Gastroesophageal sphincter (tissue), 4 donors: ENCODE data around the gene RNF213. TPM values are rescaled to one million over a fixed set of nuclear protein-coding genes. Genes with fewer than 3 reads are reported as not detected.
A peak's percentile ranks its signal among the peaks of the same experiment; 100 is the strongest.

Source experiments
- ATAC-seq: fragments of 150-250 bp; one replicate; pipeline ENCODE4 v1.9.1; 2016; ENCODE audit warnings: mild to moderate bottlenecking, moderate library complexity
- H3K27ac ChIP-seq, 4 donors: fragments of 200-600 bp; sonication (generic) in 3 of 4; 1 replicate in 3 of 4; 2 replicates in 1 of 4; pipeline ENCODE4 v1.5.1; 2016 to 2019
- H3K27me3 ChIP-seq: fragments of 200-600 bp; sonication (generic); one replicate; pipeline ENCODE4 v1.5.1; 2019
- H3K36me3 ChIP-seq, 2 donors: fragments of 200-600 bp; sonication (generic); one replicate each; pipeline ENCODE4 v1.5.1; 2019; ENCODE audit warnings: control low read depth in 1 of 2
- H3K4me1 ChIP-seq, 3 donors: fragments of 200-600 bp; sonication (generic); 1 replicate in 2 of 3; 2 replicates in 1 of 3; pipeline ENCODE4 v1.5.1; 2016 to 2019; ENCODE audit warnings: control low read depth in 2 of 3
- H3K4me3 ChIP-seq, 2 donors: fragments of 200-600 bp; sonication (generic); one replicate each; pipeline ENCODE4 v1.5.1; 2019; ENCODE audit warnings: mild to moderate bottlenecking in 1 of 2, moderate library complexity in 1 of 2
- H3K9me3 ChIP-seq, 3 donors: fragments of 200-600 bp; sonication (generic); one replicate each; pipeline ENCODE4 v1.5.1; 2017 to 2019; ENCODE audit warnings: control low read depth in 2 of 3
- CTCF ChIP-seq, 4 experiments: fragments of 200-600 bp in 2 of 4; fragments of 450-650 bp in 2 of 4; sonication (generic) in 1 of 4; IDR thresholded peaks; one replicate each; pipeline ENCODE4 v1.5.1; 2017 to 2019; ENCODE audit warnings: antibody characterized with exemption in 4 of 4, mild to moderate bottlenecking in 2 of 4, moderate library complexity in 2 of 4
- EP300 ChIP-seq: sonication (generic); formaldehyde crosslinking; IDR thresholded peaks from one replicate; pipeline ENCODE4 v1.6.1; 2017; ENCODE audit warnings: antibody characterized with exemption, mild to moderate bottlenecking
- POLR2A ChIP-seq, 2 donors: fragments of 450-650 bp; IDR thresholded peaks; one replicate each; pipeline ENCODE4 v1.6.1; 2017; ENCODE audit warnings: antibody characterized with exemption in 2 of 2, mild to moderate bottlenecking in 2 of 2, moderate library complexity in 1 of 2
- POLR2AphosphoS5 ChIP-seq: sonication (generic); formaldehyde crosslinking; IDR thresholded peaks from one replicate; pipeline ENCODE4 v1.6.1; 2017; ENCODE audit warnings: antibody characterized with exemption
- WGBS, 2 donors: methylation state at CpG; one replicate each; pipeline ENCODE4 v1.1.5; 2018; ENCODE audit warnings: low coverage in 1 of 2; 5-methylcytosine and 5-hydroxymethylcytosine counted together
- total RNA-seq, 4 donors: library from RNA; depleted of rRNA; stranded (reverse); fragments of >200 nt; gene quantifications; one replicate each; pipeline ENCODE4 v1.1.0, GENCODE V29; 2016

Gene RNF213
- total RNA-seq, 4 donors from 2014 or later: 59.2 to 87.6 (median 67.8) TPM

DNA sequence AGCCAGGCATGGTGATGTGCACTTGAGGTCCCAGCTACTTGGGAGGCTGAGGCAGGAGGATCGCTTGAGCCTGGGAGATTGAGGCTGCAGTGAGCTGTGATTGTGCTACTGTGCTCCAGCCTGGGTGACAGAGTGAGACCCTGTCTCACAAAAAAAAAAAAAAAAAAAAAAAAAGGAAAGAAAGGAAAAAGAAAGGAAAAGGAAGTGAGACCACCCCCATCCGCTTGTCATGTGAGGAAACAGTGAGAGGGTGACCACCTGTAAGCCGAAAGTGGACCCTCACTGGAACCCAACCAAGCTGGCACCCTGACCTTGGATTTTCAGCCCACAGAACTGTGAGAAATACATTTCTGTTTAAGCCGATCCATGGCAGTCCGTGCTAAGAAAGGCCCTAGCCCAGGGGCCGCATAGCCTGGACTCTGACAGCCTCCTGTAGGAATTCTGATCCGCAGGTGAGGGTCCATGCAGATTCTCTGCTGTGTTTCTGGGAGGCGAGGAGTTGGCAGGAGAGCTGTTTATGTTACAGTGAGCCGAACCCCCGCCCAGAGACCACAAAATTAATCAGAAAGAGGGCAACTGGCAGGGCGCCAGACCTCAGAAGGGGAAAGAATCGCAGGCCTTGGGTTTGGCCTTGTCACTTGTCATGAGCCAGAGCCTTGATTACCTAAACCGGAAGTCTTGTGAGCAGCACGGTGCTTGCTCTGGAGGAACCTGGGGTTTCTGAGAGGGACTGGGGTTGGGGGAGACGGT lies 41.5 kb upstream of the RNF213 start:
- peak; percentile 35 for ATAC-seq
- peaks cover 0 to 54% of the 10 kb centered on the region in 2 donors for H3K36me3 ChIP-seq
- 41 to 71% methylated on average over 6 to 7 of the region's 15 CpGs for WGBS, 2 donors

DNA sequence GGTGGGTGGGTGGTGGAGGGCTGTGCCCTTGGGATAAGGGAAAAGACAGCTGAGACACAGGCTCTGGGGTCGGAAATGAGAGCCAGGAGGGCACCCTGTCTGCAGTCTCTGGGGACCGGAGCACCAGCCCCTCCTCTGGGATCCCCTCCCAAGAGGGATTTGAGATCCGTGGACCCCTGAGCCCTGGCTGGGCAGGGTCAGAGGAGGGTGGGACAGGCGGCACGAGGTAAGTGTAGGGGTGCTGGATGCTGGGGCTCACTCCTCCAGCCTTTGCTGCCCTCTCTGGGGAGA lies 40.9 kb upstream of the RNF213 start:
- no CpG with 5 or more reads among the region's 5 CpGs for WGBS, 2 donors
- Histone ChIP-seq H3K36me3 (peaks cover 0 to 49% of the 10 kb centered on the region in 2 donors), H3K9me3 (no peaks in the 10 kb centered on the region), H3K27me3 (no peaks in the 10 kb centered on the region), H3K4me3 (peak overlapping the region; percentile 96 to 100), H3K27ac (peak overlapping the region; percentile 54 to 89 (median 86)), H3K4me1 (peaks cover 0 to 49% (median 10%) of the 10 kb centered on the region in 3 donors)
- no peak for TF ChIP-seq POLR2A (IDR thresholded peaks at IDR 0.05)
- no peak for TF ChIP-seq POLR2AphosphoS5
- no peak for TF ChIP-seq EP300
- no peak for TF ChIP-seq CTCF (IDR thresholded peaks at IDR 0.05)
- ATAC-seq: no peak

More for the DNA sequence above, 41.5 kb upstream of the RNF213 start:
- Histone ChIP-seq H3K27ac (peak overlapping the region; percentile 54 to 89 (median 86)), H3K4me1 (peaks cover 0 to 49% (median 10%) of the 10 kb centered on the region in 3 donors), H3K9me3 (no peaks in the 10 kb centered on the region), H3K4me3 (peak overlapping the region; percentile 96 to 100), H3K27me3 (no peaks in the 10 kb centered on the region)
- TF ChIP-seq CTCF (IDR thresholded peaks at IDR 0.05): no peak
- no peak for TF ChIP-seq EP300
- TF ChIP-seq POLR2A (IDR thresholded peaks at IDR 0.05): no peak
- peak; percentile 49 for TF ChIP-seq POLR2AphosphoS5

GRCh38 chr17:80220054-80220735 lies 40.5 kb upstream of the RNF213 start, which contains the start of the genes SGSH and SLC26A11:
TSS of gene SGSH (minus strand) at chr17:80220333. CDS start at chr17:80220313, 20 bp downstream.
TSS of gene SLC26A11 (plus strand) at chr17:80220427. CDS start at chr17:80221561, 1,134 bp downstream.
- peak; percentile 85 for ATAC-seq
- no CpG with 5 or more reads among the region's 77 CpGs for WGBS, 2 donors
- Histone ChIP-seq H3K27me3 (no peaks in the 10 kb centered on the region), H3K36me3 (peaks cover 0 to 49% of the 10 kb centered on the region in 2 donors), H3K27ac (peak within 1 kb of the TSS; percentile 54 to 89 (median 86)), H3K9me3 (no peaks in the 10 kb centered on the region), H3K4me3 (peak within 1 kb of the TSS; percentile 96 to 100), H3K4me1 (peaks cover 0 to 49% (median 10%) of the 10 kb centered on the region in 3 donors)
- no peak for TF ChIP-seq EP300
- TF ChIP-seq POLR2A (IDR thresholded peaks at IDR 0.05): peak; percentile 36 to 46
- TF ChIP-seq CTCF (IDR thresholded peaks at IDR 0.05): peak in 1 of 4 experiments; percentile 23
- peak; percentile 24 for TF ChIP-seq POLR2AphosphoS5

GRCh38 chr17:80220736-80221215 lies 39.9 kb upstream of the RNF213 start:
- ATAC-seq: peak; percentile 64
- 0% methylated on average over 1 of the region's 41 CpGs; no CpG with 5 or more reads in 1 of the 2 donors for WGBS, 2 donors
- H3K36me3 ChIP-seq: peaks cover 0 to 49% of the 10 kb centered on the region in 2 donors
- peak overlapping the region; percentile 54 to 89 (median 86) for H3K27ac ChIP-seq
- peaks cover 0 to 49% (median 10%) of the 10 kb centered on the region in 3 donors for H3K4me1 ChIP-seq
- no peaks in the 10 kb centered on the region for H3K9me3 ChIP-seq
- peak overlapping the region; percentile 96 to 100 for H3K4me3 ChIP-seq
- TF ChIP-seq EP300: no peak
- peak; percentile 28 for TF ChIP-seq POLR2AphosphoS5
- H3K27me3 ChIP-seq: no peaks in the 10 kb centered on the region
